SK-N-SH treated with all-trans-retinoic acid at 6 μM for 48 hours (cell line): ENCODE data around the gene COL5A2.

Experiments used
- ATAC-seq: fragments of 200-7000 bp; cut with Tn5 transposase; 3 replicates; pipeline ENCODE4 v1.9.1; 2020; ENCODE audit warnings: mild to moderate bottlenecking, moderate library complexity
- ARNTL ChIP-seq: fragments of 450-650 bp; formaldehyde crosslinking; IDR thresholded peaks from 2 replicates; pipeline ENCODE4 v1.5.0; 2020; ENCODE audit warnings: low read depth, mild to moderate bottlenecking, moderate library complexity, borderline replicate concordance
- BACH2 ChIP-seq: fragments of 250-450 bp; sonication (Bioruptor Pico); IDR thresholded peaks from 2 replicates; pipeline ENCODE4 v1.9.0; 2021; ENCODE audit warnings: mild to moderate bottlenecking, borderline replicate concordance
- CSDC2 ChIP-seq: fragments of 250-450 bp; sonication (Bioruptor Pico); IDR thresholded peaks from 2 replicates; pipeline ENCODE4 v1.5.0; 2020; ENCODE audit warnings: mild to moderate bottlenecking, moderate library complexity
- ESRRG ChIP-seq: fragments of 250-450 bp; sonication (Bioruptor Pico); IDR thresholded peaks from 2 replicates; pipeline ENCODE4 v1.6.1; 2021; ENCODE audit warnings: mild to moderate bottlenecking
- GLIS3 ChIP-seq: fragments of 250-450 bp; sonication (Bioruptor Pico); IDR thresholded peaks from 2 replicates; pipeline ENCODE4 v1.5.0; 2020; ENCODE audit warnings: mild to moderate bottlenecking, moderate library complexity
- OSR1 ChIP-seq: fragments of 250-450 bp; sonication (Bioruptor Pico); IDR thresholded peaks from 2 replicates; pipeline ENCODE4 v1.8.0; 2022; ENCODE audit warnings: moderate library complexity, mild to moderate bottlenecking, inconsistent platforms
- PPARA ChIP-seq: fragments of 250-450 bp; sonication (Bioruptor Pico); IDR thresholded peaks from 2 replicates; pipeline ENCODE4 v1.5.0; 2020; ENCODE audit warnings: mild to moderate bottlenecking, borderline replicate concordance
- RARB ChIP-seq: fragments of 250-450 bp; sonication (Bioruptor Pico); IDR thresholded peaks from 2 replicates; pipeline ENCODE4 v1.8.0; 2021; ENCODE audit warnings: mild to moderate bottlenecking, moderate library complexity
- SNAI2 ChIP-seq: fragments of 250-450 bp; sonication (Bioruptor Pico); IDR thresholded peaks from 2 replicates; pipeline ENCODE4 v1.5.0; 2020; ENCODE audit warnings: mild to moderate bottlenecking, moderate library complexity
- TCF4 ChIP-seq: fragments of 250-450 bp; sonication (Bioruptor Pico); IDR thresholded peaks from 2 replicates; pipeline ENCODE4 v1.8.0; 2021; ENCODE audit warnings: mild to moderate bottlenecking, moderate library complexity, borderline replicate concordance
- TOX ChIP-seq: fragments of 250-450 bp; sonication (Bioruptor Pico); IDR thresholded peaks from 2 replicates; pipeline ENCODE4 v1.8.0; 2021; ENCODE audit warnings: mild to moderate bottlenecking, moderate library complexity, borderline replicate concordance
- ZC3H10 ChIP-seq: fragments of 250-450 bp; sonication (Bioruptor Pico); IDR thresholded peaks from 2 replicates; pipeline ENCODE4 v1.5.1; 2021; ENCODE audit warnings: mild to moderate bottlenecking, moderate library complexity
- ZFP3 ChIP-seq: fragments of 250-450 bp; sonication (Bioruptor Pico); IDR thresholded peaks from 2 replicates; pipeline ENCODE4 v1.5.0; 2020; ENCODE audit warnings: mild to moderate bottlenecking, moderate library complexity
- ZFP30 ChIP-seq: fragments of 450-650 bp; formaldehyde crosslinking; IDR thresholded peaks from 2 replicates; pipeline ENCODE4 v1.5.0; 2022; ENCODE audit warnings: mild to moderate bottlenecking, moderate library complexity
- ZNF565 ChIP-seq: fragments of 450-650 bp; formaldehyde crosslinking; conservative IDR thresholded peaks from 2 replicates; pipeline ENCODE4 v1.5.0; 2020; ENCODE audit warnings: low read depth, mild to moderate bottlenecking, moderate library complexity
- ZNF70 ChIP-seq: fragments of 450-650 bp; formaldehyde crosslinking; IDR thresholded peaks from 2 replicates; pipeline ENCODE4 v1.5.0; 2020; ENCODE audit warnings: mild to moderate bottlenecking, moderate library complexity
- ZNF8 ChIP-seq: fragments of 450-650 bp; formaldehyde crosslinking; IDR thresholded peaks from 2 replicates; pipeline ENCODE4 v1.5.0; 2020; ENCODE audit warnings: mild to moderate bottlenecking, moderate library complexity
- TF ChIP-seq, protein P1 (sequence below): fragments of 250-450 bp; sonication (Bioruptor Pico); IDR thresholded peaks from 2 replicates; pipeline ENCODE4 v1.8.0; 2021; ENCODE audit warnings: low read depth, mild to moderate bottlenecking, moderate library complexity, borderline replicate concordance
- TF ChIP-seq, protein P2 (sequence below): fragments of 250-450 bp; sonication (Bioruptor Pico); IDR thresholded peaks from 2 replicates; pipeline ENCODE4 v1.5.1; 2020; ENCODE audit warnings: low read depth, mild to moderate bottlenecking, moderate library complexity
- TF ChIP-seq, protein P3 (sequence below): fragments of 250-450 bp; sonication (Bioruptor Pico); IDR thresholded peaks from 2 replicates; pipeline ENCODE4 v1.5.1; 2021; ENCODE audit warnings: mild to moderate bottlenecking, moderate library complexity
- TF ChIP-seq, protein P4 (sequence below): fragments of 250-450 bp; sonication (Bioruptor Pico); IDR thresholded peaks from 2 replicates; pipeline ENCODE4 v1.5.0; 2020; ENCODE audit warnings: mild to moderate bottlenecking, moderate library complexity
- TF ChIP-seq, protein P5 (sequence below): fragments of 250-450 bp; sonication (Bioruptor Pico); IDR thresholded peaks from 2 replicates; pipeline ENCODE4 v1.8.0; 2020; ENCODE audit warnings: mild to moderate bottlenecking, moderate library complexity, borderline replicate concordance

Gene COL5A2

DNA sequence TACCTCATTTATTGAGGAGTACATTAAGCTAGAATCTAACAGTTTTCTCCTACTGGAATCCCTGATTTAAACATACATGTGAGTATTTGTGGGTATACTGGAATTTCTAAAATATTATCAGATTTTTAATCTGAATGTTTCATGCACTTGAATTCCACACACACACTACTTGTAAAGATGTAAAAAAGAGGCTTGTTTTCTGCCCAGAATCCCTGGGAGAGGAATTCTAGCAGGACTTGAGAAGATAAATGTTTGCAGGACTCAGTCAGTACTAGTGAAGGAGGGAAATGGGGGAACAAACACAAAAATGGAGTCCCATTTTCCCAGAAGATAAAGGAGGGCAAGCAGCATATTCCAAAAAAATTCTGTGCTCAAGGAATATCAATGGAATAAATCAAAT is 17.0 kb downstream of the COL5A2 start:
- TF ChIP-seq ZFP3 (no peak), ZNF565 (CRISPR knock-in tag) (no peak), ZNF8 (CRISPR knock-in tag) (no peak)
- TF ChIP-seq, protein P1, sequence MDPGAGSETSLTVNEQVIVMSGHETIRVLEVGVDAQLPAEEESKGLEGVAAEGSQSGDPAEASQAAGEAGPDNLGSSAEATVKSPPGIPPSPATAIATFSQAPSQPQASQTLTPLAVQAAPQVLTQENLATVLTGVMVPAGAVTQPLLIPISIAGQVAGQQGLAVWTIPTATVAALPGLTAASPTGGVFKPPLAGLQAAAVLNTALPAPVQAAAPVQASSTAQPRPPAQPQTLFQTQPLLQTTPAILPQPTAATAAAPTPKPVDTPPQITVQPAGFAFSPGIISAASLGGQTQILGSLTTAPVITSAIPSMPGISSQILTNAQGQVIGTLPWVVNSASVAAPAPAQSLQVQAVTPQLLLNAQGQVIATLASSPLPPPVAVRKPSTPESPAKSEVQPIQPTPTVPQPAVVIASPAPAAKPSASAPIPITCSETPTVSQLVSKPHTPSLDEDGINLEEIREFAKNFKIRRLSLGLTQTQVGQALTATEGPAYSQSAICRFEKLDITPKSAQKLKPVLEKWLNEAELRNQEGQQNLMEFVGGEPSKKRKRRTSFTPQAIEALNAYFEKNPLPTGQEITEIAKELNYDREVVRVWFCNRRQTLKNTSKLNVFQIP (CRISPR knock-in tag), result no peak
- no peak for ATAC-seq

DNA sequence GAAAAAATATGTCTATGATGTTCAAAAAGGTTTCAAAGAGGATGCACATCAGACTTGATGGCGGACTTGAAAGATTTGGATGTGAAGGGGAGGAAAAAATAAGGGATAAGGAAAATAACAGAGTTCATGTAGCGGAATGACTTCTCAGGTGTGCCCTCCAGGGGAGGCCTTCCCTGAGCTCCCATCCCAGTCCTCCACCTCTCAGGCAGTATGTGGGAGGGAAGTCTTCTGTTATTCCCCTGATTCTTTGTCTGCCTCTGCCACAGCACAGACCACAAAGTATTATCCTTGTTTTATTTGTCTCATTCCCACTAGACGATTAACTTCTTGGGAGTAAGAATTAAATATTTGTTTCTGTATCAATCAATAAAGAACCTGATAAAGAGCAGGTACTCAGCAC is 17.7 kb downstream of the COL5A2 start:
- no peak for ATAC-seq
- TF ChIP-seq, protein P2, sequence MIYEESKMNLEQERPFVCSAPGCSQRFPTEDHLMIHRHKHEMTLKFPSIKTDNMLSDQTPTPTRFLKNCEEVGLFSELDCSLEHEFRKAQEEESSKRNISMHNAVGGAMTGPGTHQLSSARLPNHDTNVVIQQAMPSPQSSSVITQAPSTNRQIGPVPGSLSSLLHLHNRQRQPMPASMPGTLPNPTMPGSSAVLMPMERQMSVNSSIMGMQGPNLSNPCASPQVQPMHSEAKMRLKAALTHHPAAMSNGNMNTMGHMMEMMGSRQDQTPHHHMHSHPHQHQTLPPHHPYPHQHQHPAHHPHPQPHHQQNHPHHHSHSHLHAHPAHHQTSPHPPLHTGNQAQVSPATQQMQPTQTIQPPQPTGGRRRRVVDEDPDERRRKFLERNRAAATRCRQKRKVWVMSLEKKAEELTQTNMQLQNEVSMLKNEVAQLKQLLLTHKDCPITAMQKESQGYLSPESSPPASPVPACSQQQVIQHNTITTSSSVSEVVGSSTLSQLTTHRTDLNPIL (CRISPR knock-in tag), result no peak
- TF ChIP-seq ESRRG (CRISPR knock-in tag) (no peak), BACH2 (CRISPR knock-in tag) (no peak), ZFP3 (no peak), CSDC2 (CRISPR knock-in tag) (no peak), PPARA (CRISPR knock-in tag) (no peak), TCF4 (CRISPR knock-in tag) (no peak), OSR1 (CRISPR knock-in tag) (no peak), ZNF8 (CRISPR knock-in tag) (no peak), ARNTL (CRISPR knock-in tag) (no peak), ZNF70 (CRISPR knock-in tag) (no peak), RARB (CRISPR knock-in tag) (no peak), GLIS3 (CRISPR knock-in tag) (no peak), ZC3H10 (CRISPR knock-in tag) (no peak), ZFP30 (CRISPR knock-in tag) (no peak), ZNF565 (CRISPR knock-in tag) (no peak), TOX (CRISPR knock-in tag) (no peak)
- TF ChIP-seq, protein P3, sequence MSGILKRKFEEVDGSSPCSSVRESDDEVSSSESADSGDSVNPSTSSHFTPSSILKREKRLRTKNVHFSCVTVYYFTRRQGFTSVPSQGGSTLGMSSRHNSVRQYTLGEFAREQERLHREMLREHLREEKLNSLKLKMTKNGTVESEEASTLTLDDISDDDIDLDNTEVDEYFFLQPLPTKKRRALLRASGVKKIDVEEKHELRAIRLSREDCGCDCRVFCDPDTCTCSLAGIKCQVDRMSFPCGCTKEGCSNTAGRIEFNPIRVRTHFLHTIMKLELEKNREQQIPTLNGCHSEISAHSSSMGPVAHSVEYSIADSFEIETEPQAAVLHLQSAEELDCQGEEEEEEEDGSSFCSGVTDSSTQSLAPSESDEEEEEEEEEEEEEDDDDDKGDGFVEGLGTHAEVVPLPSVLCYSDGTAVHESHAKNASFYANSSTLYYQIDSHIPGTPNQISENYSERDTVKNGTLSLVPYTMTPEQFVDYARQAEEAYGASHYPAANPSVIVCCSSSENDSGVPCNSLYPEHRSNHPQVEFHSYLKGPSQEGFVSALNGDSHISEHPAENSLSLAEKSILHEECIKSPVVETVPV (CRISPR knock-in tag), result no peak
- TF ChIP-seq, protein P4, sequence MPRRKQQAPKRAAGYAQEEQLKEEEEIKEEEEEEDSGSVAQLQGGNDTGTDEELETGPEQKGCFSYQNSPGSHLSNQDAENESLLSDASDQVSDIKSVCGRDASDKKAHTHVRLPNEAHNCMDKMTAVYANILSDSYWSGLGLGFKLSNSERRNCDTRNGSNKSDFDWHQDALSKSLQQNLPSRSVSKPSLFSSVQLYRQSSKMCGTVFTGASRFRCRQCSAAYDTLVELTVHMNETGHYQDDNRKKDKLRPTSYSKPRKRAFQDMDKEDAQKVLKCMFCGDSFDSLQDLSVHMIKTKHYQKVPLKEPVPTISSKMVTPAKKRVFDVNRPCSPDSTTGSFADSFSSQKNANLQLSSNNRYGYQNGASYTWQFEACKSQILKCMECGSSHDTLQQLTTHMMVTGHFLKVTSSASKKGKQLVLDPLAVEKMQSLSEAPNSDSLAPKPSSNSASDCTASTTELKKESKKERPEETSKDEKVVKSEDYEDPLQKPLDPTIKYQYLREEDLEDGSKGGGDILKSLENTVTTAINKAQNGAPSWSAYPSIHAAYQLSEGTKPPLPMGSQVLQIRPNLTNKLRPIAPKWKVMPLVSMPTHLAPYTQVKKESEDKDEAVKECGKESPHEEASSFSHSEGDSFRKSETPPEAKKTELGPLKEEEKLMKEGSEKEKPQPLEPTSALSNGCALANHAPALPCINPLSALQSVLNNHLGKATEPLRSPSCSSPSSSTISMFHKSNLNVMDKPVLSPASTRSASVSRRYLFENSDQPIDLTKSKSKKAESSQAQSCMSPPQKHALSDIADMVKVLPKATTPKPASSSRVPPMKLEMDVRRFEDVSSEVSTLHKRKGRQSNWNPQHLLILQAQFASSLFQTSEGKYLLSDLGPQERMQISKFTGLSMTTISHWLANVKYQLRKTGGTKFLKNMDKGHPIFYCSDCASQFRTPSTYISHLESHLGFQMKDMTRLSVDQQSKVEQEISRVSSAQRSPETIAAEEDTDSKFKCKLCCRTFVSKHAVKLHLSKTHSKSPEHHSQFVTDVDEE (CRISPR knock-in tag), result no peak
- TF ChIP-seq, protein P1 (CRISPR knock-in tag), result no peak

DNA sequence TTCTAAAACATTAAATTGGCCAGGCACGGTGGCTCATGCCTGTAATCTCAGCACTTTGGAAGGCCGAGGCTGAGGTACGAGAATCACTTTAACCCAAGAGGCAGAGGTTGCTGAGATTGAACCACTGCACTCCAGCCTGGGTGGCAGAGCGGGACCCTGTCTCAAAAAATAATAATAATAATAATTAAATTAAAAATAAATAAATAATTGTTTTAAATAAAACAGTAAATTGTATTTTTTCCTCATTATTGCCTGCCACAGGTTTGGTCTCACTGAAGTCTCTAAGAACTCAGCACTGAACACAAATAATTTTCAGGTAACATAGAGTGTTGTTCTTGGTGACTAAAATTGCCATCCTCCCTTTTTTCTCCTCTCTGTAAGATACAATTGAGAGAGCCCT is 19.8 kb downstream of the COL5A2 start:
- ATAC-seq, result no peak
- TF ChIP-seq ZFP3 (no peak), ZFP30 (CRISPR knock-in tag) (no peak), CSDC2 (CRISPR knock-in tag) (no peak), ZC3H10 (CRISPR knock-in tag) (no peak), BACH2 (CRISPR knock-in tag) (no peak), OSR1 (CRISPR knock-in tag) (no peak), TOX (CRISPR knock-in tag) (no peak), ZNF565 (CRISPR knock-in tag) (no peak), SNAI2 (no peak), ARNTL (CRISPR knock-in tag) (no peak)
- TF ChIP-seq, protein P5, sequence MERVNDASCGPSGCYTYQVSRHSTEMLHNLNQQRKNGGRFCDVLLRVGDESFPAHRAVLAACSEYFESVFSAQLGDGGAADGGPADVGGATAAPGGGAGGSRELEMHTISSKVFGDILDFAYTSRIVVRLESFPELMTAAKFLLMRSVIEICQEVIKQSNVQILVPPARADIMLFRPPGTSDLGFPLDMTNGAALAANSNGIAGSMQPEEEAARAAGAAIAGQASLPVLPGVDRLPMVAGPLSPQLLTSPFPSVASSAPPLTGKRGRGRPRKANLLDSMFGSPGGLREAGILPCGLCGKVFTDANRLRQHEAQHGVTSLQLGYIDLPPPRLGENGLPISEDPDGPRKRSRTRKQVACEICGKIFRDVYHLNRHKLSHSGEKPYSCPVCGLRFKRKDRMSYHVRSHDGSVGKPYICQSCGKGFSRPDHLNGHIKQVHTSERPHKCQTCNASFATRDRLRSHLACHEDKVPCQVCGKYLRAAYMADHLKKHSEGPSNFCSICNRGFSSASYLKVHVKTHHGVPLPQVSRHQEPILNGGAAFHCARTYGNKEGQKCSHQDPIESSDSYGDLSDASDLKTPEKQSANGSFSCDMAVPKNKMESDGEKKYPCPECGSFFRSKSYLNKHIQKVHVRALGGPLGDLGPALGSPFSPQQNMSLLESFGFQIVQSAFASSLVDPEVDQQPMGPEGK (CRISPR knock-in tag), result no peak
- TF ChIP-seq, protein P4 (CRISPR knock-in tag), result no peak
- TF ChIP-seq, protein P2 (CRISPR knock-in tag), result no peak
